Measurements from ENCODE around the gene PRKD1.
"Not testable (repeated sequence)": the region's sequence is repeated elsewhere in the genome, so short reads cannot be mapped to it uniquely, and the experiment has no call there.

PRKD1 gene

DNA sequence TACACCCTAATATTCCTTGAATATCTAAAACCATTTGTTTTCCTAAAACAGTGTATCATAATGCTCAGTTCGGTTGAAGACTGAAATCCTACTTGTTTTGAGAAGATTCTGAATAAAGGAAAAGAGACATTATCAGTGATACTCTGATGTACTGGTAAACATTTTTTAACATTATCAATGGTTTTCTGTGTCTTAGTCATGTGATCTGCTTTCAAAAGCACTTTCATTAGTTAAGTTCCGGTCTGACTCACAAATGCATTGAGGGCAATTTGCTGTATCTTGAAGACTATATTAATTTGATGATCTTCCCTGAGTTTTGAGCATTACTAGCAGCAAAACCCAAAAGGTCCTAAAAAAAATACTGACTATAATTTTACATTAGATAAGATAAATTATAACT is 145.6 kb downstream of the PRKD1 start:
- no peaks in the 10 kb centered on the region for H3K36me3 ChIP-seq
- TF ChIP-seq, protein P1, sequence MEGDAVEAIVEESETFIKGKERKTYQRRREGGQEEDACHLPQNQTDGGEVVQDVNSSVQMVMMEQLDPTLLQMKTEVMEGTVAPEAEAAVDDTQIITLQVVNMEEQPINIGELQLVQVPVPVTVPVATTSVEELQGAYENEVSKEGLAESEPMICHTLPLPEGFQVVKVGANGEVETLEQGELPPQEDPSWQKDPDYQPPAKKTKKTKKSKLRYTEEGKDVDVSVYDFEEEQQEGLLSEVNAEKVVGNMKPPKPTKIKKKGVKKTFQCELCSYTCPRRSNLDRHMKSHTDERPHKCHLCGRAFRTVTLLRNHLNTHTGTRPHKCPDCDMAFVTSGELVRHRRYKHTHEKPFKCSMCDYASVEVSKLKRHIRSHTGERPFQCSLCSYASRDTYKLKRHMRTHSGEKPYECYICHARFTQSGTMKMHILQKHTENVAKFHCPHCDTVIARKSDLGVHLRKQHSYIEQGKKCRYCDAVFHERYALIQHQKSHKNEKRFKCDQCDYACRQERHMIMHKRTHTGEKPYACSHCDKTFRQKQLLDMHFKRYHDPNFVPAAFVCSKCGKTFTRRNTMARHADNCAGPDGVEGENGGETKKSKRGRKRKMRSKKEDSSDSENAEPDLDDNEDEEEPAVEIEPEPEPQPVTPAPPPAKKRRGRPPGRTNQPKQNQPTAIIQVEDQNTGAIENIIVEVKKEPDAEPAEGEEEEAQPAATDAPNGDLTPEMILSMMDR (IDR thresholded peaks at IDR 0.05) = no peak
- no peaks in the 10 kb centered on the region for H3K9me3 ChIP-seq
- no peak overlapping the region for H3K27ac ChIP-seq
- no peaks in the 10 kb centered on the region for H3K27me3 ChIP-seq
- no peaks in the 10 kb centered on the region for H3K4me1 ChIP-seq (ENCODE audit: control insufficient read depth in 1 of 2, insufficient read depth in 1 of 2, low read depth in 1 of 2, low read length in 1 of 2)
- H3K4me3 ChIP-seq (ENCODE audit: low read depth in 1 of 2, low read length in 1 of 2) = no peak overlapping the region

DNA sequence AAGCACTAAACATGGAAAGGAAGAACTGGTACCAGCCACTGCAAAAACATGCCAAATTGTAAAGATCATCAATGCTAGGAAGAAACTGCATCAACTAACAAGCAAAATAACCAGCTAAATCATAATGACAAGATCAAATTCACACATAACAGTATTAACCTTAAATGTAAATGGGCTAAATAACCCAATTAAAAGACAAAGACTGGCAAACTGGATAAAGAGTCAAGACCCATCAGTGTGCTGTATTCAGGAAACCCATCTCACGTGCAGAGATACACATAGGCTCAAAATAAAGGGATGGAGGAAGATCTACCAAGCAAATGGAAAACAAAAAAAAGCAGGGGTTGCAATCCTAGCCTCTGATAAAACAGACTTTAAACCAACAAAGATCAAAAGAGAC is 150.5 kb downstream of the PRKD1 start:
- H3K27ac ChIP-seq; H3K4me1 ChIP-seq (ENCODE audit: control insufficient read depth in 1 of 2, insufficient read depth in 1 of 2, low read depth in 1 of 2, low read length in 1 of 2); H3K36me3 ChIP-seq; H3K9me3 ChIP-seq; H3K4me3 ChIP-seq (ENCODE audit: low read depth in 1 of 2, low read length in 1 of 2); H3K27me3 ChIP-seq: not testable (repeated sequence)

DNA sequence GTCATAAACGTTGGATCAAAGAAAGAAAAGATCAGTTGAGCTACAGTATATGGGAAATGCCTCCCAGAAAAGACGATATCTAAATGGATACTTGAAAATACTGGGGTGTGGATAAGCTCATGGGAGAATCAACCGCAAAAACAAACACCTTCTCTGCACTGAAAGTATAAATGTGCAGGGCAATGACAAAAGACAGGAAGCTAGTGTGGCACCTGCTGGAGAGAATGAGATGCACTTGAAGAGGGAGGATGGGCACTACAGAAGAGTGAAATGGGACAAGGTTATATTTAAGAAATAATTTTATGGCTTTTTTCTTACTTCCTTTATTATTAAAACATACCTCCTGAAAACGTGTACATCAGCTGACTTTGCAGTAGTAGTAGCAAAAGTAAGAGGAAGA is 153.7 kb downstream of the PRKD1 start:
- no peak overlapping the region for H3K27ac ChIP-seq
- TF ChIP-seq, protein P1 (IDR thresholded peaks at IDR 0.05) = no peak

DNA sequence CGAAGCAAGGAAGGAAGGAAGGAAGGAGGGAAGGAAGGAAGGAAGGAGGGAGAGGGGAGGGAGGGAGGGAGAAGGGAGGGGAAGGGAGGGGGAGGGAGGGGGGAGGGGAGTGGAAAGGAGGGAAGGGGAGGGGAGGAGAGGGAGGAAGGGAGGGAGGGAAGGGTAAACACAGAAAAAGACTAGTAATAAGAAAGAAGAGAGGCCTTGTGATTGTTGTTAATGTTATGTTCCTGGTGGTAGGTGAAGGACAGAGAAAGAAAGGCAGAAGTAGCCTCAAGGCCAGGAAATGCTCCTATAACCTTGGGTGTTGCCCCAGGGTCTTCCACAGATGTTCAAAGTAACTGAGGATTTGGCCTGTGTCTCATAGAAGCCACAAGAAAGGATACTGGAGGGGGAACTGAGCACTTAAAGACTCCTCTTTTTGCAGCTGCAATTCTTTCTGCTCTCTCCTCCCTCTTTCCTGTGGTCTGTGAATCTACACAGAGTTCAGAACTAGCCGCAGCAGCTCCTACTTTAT is 164.2 kb downstream of the PRKD1 start:
- H3K27ac ChIP-seq = no peak overlapping the region
- H3K4me1 ChIP-seq (ENCODE audit: control insufficient read depth in 1 of 2, insufficient read depth in 1 of 2, low read depth in 1 of 2, low read length in 1 of 2) = no peaks in the 10 kb centered on the region
- no peaks in the 10 kb centered on the region for H3K36me3 ChIP-seq
- no peaks in the 10 kb centered on the region for H3K27me3 ChIP-seq
- H3K4me3 ChIP-seq (ENCODE audit: low read depth in 1 of 2, low read length in 1 of 2) = no peak overlapping the region
- TF ChIP-seq, protein P1 (IDR thresholded peaks at IDR 0.05) = no peak
- H3K9me3 ChIP-seq = no peaks in the 10 kb centered on the region

More for the DNA sequence above, 153.7 kb downstream of the PRKD1 start:
- Histone ChIP-seq H3K4me1 (ENCODE audit: control insufficient read depth in 1 of 2, insufficient read depth in 1 of 2, low read depth in 1 of 2, low read length in 1 of 2) (no peaks in the 10 kb centered on the region), H3K36me3 (no peaks in the 10 kb centered on the region), H3K27me3 (no peaks in the 10 kb centered on the region), H3K4me3 (ENCODE audit: low read depth in 1 of 2, low read length in 1 of 2) (no peak overlapping the region), H3K9me3 (no peaks in the 10 kb centered on the region)

DNA sequence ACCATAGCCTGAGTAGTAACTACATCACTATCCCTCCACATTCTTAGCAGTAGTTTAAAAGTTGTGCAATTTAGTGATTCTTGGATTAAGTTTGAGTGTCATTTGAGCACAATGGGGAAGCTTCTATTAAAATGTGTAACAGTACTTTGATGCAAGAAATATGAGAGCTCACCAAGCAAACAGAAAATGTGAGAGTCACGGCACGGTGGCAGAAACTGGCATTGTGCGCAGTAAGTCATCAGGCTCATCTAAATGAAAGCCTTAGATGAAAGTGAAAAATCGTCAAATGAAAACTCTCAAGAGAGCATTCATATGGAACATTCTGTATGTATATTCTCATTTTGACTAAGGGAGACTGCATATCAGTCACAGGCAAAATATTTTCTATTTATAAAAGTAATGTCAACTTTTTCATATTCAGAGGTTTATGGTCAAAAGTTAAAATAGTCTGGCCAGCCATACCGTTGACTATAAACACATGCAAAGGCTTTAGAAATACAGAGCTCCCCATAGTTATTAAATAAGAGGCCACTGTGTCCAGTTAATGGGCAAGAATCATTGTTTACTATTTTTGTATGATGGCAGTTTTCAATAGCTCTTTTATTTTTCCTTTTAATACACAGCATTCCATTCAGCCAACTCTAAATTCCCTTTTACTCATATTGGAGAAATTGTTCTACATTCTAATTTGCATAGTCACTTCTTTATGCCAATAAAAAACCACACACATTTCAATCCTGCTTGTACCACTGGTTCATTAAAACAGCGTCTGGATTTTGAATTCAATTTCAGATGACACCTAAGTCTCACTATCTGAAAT is 167.9 kb downstream of the PRKD1 start:
- H3K9me3 ChIP-seq = no peaks in the 10 kb centered on the region
- no peak overlapping the region for H3K27ac ChIP-seq
- H3K4me3 ChIP-seq (ENCODE audit: low read depth in 1 of 2, low read length in 1 of 2) = no peak overlapping the region
- TF ChIP-seq, protein P1 (IDR thresholded peaks at IDR 0.05) = no peak
- H3K4me1 ChIP-seq (ENCODE audit: control insufficient read depth in 1 of 2, insufficient read depth in 1 of 2, low read depth in 1 of 2, low read length in 1 of 2) = no peaks in the 10 kb centered on the region
- no peaks in the 10 kb centered on the region for H3K36me3 ChIP-seq
- no peaks in the 10 kb centered on the region for H3K27me3 ChIP-seq

DNA sequence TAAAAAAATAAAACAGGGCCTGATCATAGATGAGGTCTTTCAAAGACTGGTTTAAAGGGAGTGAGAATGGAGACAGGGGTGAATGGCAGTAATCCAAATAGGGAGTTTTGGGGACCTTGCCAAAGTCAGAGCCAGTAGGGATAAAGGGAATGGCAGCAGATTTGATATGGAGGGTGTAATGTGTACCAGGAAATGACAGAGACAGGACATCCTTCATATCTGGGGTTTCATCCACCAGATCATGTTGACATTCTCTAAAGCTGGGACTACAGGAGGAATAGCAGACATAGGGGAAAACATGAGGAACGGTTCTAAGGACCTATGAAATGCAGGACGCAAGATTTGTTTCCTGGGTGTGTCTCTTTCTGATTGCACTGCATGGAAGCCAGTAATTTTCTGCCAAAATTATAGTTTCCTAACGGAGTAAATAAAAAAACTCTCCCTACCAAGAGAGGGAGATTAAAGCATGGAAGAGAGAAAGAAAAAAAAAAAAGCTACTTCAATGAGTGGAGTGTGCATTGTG is 169.9 kb downstream of the PRKD1 start:
- Histone ChIP-seq H3K9me3 (no peaks in the 10 kb centered on the region), H3K4me3 (ENCODE audit: low read depth in 1 of 2, low read length in 1 of 2) (no peak overlapping the region), H3K27ac (no peak overlapping the region), H3K4me1 (ENCODE audit: control insufficient read depth in 1 of 2, insufficient read depth in 1 of 2, low read depth in 1 of 2, low read length in 1 of 2) (no peaks in the 10 kb centered on the region), H3K36me3 (no peaks in the 10 kb centered on the region), H3K27me3 (no peaks in the 10 kb centered on the region)
- TF ChIP-seq, protein P1 (IDR thresholded peaks at IDR 0.05) = no peak
